Spleen (tissue), 11 donors: ENCODE measurements around the gene PPP1R1B. TPM values are rescaled to one million over a fixed set of nuclear protein-coding genes. Genes with fewer than 3 reads are reported as not detected.

Source experiments
- DNase-seq: peaks from one replicate; pipeline ENCODE4 v3.0.0-alpha.2; 2020
- H3K27ac ChIP-seq, 8 donors: fragments of 200-600 bp; sonication (generic) in 7 of 8; 1 replicate in 4 of 8; 2 replicates in 4 of 8; pipeline versions ENCODE4 v1.5.0 to v1.8.0; 2016 to 2021; ENCODE audit warnings: inconsistent platforms in 4 of 8, mild to moderate bottlenecking in 4 of 8, moderate library complexity in 1 of 8
- H3K27me3 ChIP-seq, 7 donors: fragments of 200-600 bp; sonication (generic) in 6 of 7; replicated peaks in 1 of 7; 1 replicate in 4 of 7; 2 replicates in 3 of 7; pipeline versions ENCODE4 v1.5.0 to v1.8.0; 2016 to 2021; ENCODE audit warnings: inconsistent platforms in 3 of 7, mild to moderate bottlenecking in 1 of 7
- H3K36me3 ChIP-seq, 6 donors: fragments of 200-600 bp; sonication (generic) in 5 of 6; 1 replicate in 4 of 6; 2 replicates in 2 of 6; pipeline versions ENCODE4 v1.5.0 to v1.8.0; 2016 to 2021; ENCODE audit warnings: inconsistent platforms in 2 of 6
- H3K4me1 ChIP-seq, 6 donors: fragments of 200-600 bp; sonication (generic) in 5 of 6; 1 replicate in 3 of 6; 2 replicates in 3 of 6; pipeline versions ENCODE4 v1.5.0 to v1.8.0; 2016 to 2021; ENCODE audit warnings: inconsistent platforms in 3 of 6
- H3K4me3 ChIP-seq, 8 donors: fragments of 200-600 bp; sonication (generic) in 7 of 8; 1 replicate in 4 of 8; 2 replicates in 4 of 8; pipeline versions ENCODE4 v1.5.0 to v1.8.0; 2016 to 2021; ENCODE audit warnings: inconsistent platforms in 4 of 8, mild to moderate bottlenecking in 4 of 8, moderate library complexity in 2 of 8
- H3K9me3 ChIP-seq, 8 donors: fragments of 200-600 bp; sonication (generic) in 7 of 8; 1 replicate in 4 of 8; 2 replicates in 4 of 8; pipeline versions ENCODE4 v1.5.0 to v1.8.0; 2016 to 2021; ENCODE audit warnings: inconsistent platforms in 4 of 8
- POLR2A ChIP-seq, 3 donors: fragments of 450-650 bp; IDR thresholded peaks; one replicate each; pipeline ENCODE4 v1.5.1; 2017; ENCODE audit warnings: antibody characterized with exemption in 3 of 3, mild to moderate bottlenecking in 1 of 3
- POLR2AphosphoS5 ChIP-seq, 3 donors: sonication (generic); formaldehyde crosslinking; IDR thresholded peaks; one replicate each; pipeline ENCODE4 v1.5.1; 2017; ENCODE audit warnings: antibody characterized with exemption in 3 of 3
- whole genome bisulfite sequencing, 5 donors: extraction: QIAGEN DNeasy Blood & Tissue Kit in 3 of 5; methylation state at CpG; one replicate each; pipeline versions ENCODE4 v1.1.5 to v1.1.7; 2013 to 2018; 5-methylcytosine and 5-hydroxymethylcytosine counted together
- intact Hi-C: fragments of 100-400 bp; cut with DNase I; formaldehyde crosslinking; loops from one replicate; pipeline ENCODE4 v1.15.0; 2023; ENCODE audit warnings: low total_unique reads
- polyA plus RNA-seq, 3 donors: library from polyadenylated mRNA; stranded (reverse); fragments of 200-250 nt; gene quantifications; one replicate each; pipeline ENCODE4 v1.2.1, GENCODE V29; 2013
- total RNA-seq, 7 donors: library from RNA; depleted of rRNA in 3 of 7; stranded (reverse); fragments of >200 nt in 3 of 7; fragmentation: NEBNext Ultra II Directional in 4 of 7; extraction: Animal tissue kit (Norgen Biotek cat#: 25700) in 4 of 7; gene quantifications; one replicate each; pipeline versions ENCODE4 v1.1.0 to v1.2.1, GENCODE V29; 2016 to 2021
- TF ChIP-seq, protein P1 (sequence below), 11 experiments: fragments of 200-600 bp in 7 of 11; fragments of 450-650 bp in 4 of 11; sonication (generic) in 4 of 11; IDR thresholded peaks in 8 of 11; conservative IDR thresholded peaks in 3 of 11; 1 replicate in 7 of 11; 2 replicates in 4 of 11; pipeline versions ENCODE4 v1.4.0 to v1.8.0; 2016 to 2021; ENCODE audit warnings: antibody characterized with exemption in 11 of 11, inconsistent platforms in 4 of 11, mild to moderate bottlenecking in 1 of 11
- donor health status: healthy with polysubstance abuse.
- donor health status: DM: no; HTN: no; CAD: no; lungs with moderate emphysema.
- donor health status: DM: no; HTN: no; CAD: no.
- donor health status: Bipolar disorder and iron deficiency.
- donor health status: healthy.
- donor health status: DM: no; HTN: no; CAD: no.
- donor health status: DM: yes; HTN: yes; CAD: no.

Gene PPP1R1B
- total and polyA plus RNA-seq, 10 donors = 0.06 to 0.26 TPM; not detected in 8

DNA sequence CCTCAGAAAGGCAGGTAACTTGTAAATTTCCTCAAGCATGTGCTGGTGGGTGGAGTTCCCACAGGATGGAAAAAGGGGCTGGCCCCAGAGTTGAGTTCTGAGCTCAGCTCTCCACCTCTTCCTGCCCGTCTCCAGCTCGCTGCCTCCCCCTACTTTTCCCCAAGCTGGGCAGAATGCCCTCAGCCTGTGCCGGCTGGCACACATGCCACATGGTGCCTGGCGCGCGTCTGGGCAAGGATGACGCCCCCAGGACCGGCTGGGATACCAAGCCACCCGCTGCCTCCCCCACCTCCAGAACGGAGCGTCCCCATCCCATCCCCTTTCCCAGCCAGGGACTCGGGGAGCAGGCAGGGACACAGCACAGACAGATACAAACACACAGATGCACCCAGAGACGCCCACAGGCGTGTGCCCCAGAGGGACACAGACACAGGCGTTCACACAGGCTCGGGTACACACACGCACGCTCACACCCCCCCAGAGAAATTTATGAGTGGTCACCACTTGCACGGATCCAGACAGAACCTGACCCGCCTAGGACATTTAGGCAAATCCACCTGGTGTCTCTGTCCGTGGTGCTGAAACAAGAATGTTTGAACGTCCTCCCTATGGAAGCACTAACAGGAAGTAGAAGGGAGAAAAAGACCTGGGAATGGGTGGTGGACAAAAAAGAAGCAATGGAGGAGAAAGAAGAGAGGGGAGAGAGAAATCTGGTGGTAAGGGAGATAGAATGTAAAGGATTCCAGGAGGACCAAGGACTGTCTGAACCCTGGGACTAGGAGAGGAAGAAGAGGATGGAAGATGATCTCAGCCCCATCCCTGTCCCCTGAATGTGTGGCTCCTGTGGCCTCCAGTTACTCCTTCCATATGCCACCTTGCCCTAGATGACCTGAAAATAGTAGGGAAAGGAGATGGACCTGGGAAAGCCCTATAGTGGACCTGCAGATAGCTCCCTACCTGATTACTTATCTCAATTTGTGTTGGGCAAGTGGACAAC lies 34.5 kb upstream of the PPP1R1B start:
- H3K9me3 ChIP-seq = no peaks in the 10 kb centered on the region
- no peak overlapping the region for H3K4me3 ChIP-seq
- 2 to 10% (median 7%) methylated on average over 12 to 22 of the region's 22 CpGs for WGBS, 5 donors
- DNase-seq = no peak
- intact Hi-C loops = no loop called here
- peaks cover 0 to 8% (median under 1%) of the 10 kb centered on the region in 6 donors for H3K4me1 ChIP-seq
- no peak overlapping the region for H3K27ac ChIP-seq
- H3K27me3 ChIP-seq = peaks cover 6 to 68% (median 45%) of the 10 kb centered on the region in 7 donors
- no peak for TF ChIP-seq POLR2AphosphoS5 (IDR thresholded peaks at IDR 0.05)
- TF ChIP-seq POLR2A (IDR thresholded peaks at IDR 0.05) = no peak
- TF ChIP-seq, protein P1, sequence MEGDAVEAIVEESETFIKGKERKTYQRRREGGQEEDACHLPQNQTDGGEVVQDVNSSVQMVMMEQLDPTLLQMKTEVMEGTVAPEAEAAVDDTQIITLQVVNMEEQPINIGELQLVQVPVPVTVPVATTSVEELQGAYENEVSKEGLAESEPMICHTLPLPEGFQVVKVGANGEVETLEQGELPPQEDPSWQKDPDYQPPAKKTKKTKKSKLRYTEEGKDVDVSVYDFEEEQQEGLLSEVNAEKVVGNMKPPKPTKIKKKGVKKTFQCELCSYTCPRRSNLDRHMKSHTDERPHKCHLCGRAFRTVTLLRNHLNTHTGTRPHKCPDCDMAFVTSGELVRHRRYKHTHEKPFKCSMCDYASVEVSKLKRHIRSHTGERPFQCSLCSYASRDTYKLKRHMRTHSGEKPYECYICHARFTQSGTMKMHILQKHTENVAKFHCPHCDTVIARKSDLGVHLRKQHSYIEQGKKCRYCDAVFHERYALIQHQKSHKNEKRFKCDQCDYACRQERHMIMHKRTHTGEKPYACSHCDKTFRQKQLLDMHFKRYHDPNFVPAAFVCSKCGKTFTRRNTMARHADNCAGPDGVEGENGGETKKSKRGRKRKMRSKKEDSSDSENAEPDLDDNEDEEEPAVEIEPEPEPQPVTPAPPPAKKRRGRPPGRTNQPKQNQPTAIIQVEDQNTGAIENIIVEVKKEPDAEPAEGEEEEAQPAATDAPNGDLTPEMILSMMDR (IDR thresholded peaks at IDR 0.05 in 8 of 11, conservative IDR thresholded peaks at IDR 0.05 in 3 of 11) = no peak
- H3K36me3 ChIP-seq = no peaks in the 10 kb centered on the region

DNA sequence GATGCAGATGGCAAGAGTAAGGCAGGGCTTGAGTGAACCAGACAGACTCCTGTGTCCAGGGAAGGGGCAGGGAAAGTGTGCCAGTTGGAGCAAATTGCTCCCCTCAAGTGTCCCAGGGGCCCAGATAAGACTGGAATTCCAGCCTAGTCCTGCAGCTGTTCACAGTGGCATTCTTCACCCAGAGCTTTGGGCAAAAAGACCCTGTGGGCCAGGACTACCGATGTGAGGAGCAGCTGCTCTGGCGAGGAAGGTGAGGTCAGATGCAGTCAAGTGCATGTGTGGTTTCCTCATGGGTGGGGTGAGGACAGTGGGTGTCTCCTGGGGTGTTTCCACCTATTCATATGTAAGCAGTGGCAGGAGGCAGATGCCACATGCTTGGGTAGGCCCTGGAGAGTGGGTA lies 33.4 kb upstream of the PPP1R1B start:
- WGBS, 5 donors = 56 to 79% (median 62%) methylated on average over 2 of the region's 2 CpGs
- no peak overlapping the region for H3K27ac ChIP-seq
- peaks cover 6 to 80% (median 56%) of the 10 kb centered on the region in 7 donors for H3K27me3 ChIP-seq
- H3K4me3 ChIP-seq = no peak overlapping the region
- H3K36me3 ChIP-seq = no peaks in the 10 kb centered on the region
- no peaks in the 10 kb centered on the region for H3K9me3 ChIP-seq
- TF ChIP-seq POLR2A (IDR thresholded peaks at IDR 0.05) = no peak
- intact Hi-C loops = no loop called here
- H3K4me1 ChIP-seq = peaks cover 0 to 19% (median 10%) of the 10 kb centered on the region in 6 donors
- no peak for DNase-seq

DNA sequence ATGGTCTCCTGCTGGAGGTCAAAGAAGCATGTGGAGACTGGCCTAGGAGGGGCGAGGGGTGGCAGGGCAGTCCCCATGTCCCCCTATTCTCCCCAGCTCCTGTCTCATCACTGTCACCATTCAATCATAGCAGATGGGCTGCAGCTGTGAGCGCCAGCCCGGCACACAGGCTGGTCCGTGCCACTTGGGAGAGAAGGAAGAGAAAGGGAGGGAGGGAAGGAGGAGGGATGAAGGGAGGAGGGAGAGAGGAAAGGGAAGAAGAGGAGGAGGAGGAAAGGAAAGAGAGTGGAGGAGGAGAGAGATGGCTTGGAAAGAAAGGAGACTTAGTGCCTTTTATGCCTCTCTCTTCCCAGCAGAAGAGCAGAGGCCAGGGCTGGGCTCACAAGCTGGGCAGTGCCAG lies 31.5 kb upstream of the PPP1R1B start:
- no peaks in the 10 kb centered on the region for H3K36me3 ChIP-seq
- peaks cover 11 to 97% (median 75%) of the 10 kb centered on the region in 7 donors for H3K27me3 ChIP-seq
- TF ChIP-seq, protein P1 (IDR thresholded peaks at IDR 0.05 in 8 of 11, conservative IDR thresholded peaks at IDR 0.05 in 3 of 11) = no peak
- TF ChIP-seq POLR2AphosphoS5 (IDR thresholded peaks at IDR 0.05) (no peak), POLR2A (IDR thresholded peaks at IDR 0.05) (no peak)
- no peak overlapping the region for H3K27ac ChIP-seq
- H3K4me1 ChIP-seq = peaks cover 8 to 38% (median 28%) of the 10 kb centered on the region in 6 donors
- H3K4me3 ChIP-seq = no peak overlapping the region
- no peaks in the 10 kb centered on the region for H3K9me3 ChIP-seq
- intact Hi-C loops = no loop called here
- 11 to 35% (median 19%) methylated on average over 4 of the region's 4 CpGs for WGBS, 5 donors
- DNase-seq = no peak

DNA sequence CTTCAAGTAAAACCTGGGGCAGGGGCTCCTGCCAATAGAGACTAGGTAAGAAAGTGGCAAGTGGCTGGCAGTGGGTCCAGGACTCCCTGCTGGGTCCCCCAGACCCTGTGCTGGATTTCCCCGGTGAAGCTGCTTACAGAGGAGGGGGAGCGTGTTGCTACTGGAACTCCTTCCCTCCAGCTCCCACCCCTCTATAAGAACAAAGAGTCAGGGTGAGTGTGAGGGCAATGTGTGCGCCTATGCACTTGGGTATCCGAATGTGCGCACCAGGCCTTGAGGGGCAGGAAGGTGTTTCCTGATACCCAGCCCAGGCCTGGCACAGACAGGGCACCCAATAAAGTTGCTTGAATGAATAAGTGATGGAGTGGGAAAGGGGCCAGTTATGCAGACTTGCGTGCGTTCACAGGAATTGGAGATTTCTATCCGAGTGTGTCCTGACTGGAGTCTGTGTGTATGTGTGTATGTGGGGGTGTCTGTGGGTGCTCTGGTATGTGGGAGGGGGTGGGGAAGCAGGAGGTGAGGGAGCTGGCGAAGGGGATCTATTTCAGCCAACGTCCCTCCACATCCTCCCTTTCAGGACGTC lies 30.7 kb upstream of the PPP1R1B start:
- Histone ChIP-seq H3K27ac (no peak overlapping the region), H3K36me3 (no peaks in the 10 kb centered on the region), H3K27me3 (peaks cover 16 to 98% (median 83%) of the 10 kb centered on the region in 7 donors), H3K4me3 (no peak overlapping the region), H3K4me1 (peaks cover 8 to 41% (median 28%) of the 10 kb centered on the region in 6 donors), H3K9me3 (no peaks in the 10 kb centered on the region)
- WGBS, 5 donors = 13 to 23% (median 16%) methylated on average over 8 to 11 of the region's 11 CpGs
- intact Hi-C loops = no loop called here
- no peak for DNase-seq
- TF ChIP-seq, protein P1 (IDR thresholded peaks at IDR 0.05 in 8 of 11, conservative IDR thresholded peaks at IDR 0.05 in 3 of 11) = no peak
- TF ChIP-seq POLR2A (IDR thresholded peaks at IDR 0.05) (no peak), POLR2AphosphoS5 (IDR thresholded peaks at IDR 0.05) (no peak)
